LoVo (cell line): ENCODE measurements around the gene BASP1.
"Not testable (repeated sequence)": the region's sequence is repeated elsewhere in the genome, so short reads cannot be mapped to it uniquely, and the experiment has no call there.

ENCODE experiments used
- DNase-seq: peaks from one replicate; pipeline ENCODE4 v3.0.0-alpha.2; 2016; ENCODE audit warnings: low spot score

The BASP1 gene

DNA sequence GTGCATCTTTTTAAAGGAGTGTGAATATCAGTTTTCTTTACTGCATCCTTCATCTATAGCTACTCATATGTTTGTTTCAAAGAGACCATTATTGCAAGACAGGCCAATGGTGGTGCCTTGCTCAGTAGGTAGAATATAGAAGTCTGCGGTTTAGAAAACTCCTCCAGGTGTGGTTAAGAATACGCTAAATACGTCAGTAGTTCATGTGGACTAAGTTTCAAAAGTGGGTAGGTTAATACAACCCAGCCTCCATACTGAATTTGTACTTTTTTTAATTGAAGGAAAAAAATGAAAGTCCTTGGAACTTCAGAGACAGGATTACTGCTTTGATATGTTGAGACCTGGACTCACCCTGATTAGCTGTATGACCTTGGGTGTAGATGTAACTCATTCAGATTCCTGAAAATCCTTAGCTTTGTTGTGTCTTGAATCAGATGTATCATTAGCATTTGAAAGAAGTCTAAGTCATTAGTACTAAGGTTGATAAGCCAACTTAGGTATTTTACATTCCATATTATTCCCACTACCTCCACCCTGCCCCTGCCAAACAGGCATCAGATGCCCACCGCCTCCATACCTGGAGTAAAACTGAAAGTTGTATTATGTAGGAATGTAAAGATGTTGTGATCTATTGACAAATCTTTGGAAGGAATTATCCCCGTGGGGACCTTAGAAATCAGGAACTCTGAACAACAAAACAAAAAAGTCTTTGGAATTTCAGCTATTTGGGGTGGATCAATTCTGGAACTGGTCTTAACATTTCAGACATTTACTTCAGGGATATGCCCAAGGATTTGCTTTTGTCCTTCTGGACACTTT, 6.1 kb downstream of the BASP1 start:
- no peak for DNase-seq

DNA sequence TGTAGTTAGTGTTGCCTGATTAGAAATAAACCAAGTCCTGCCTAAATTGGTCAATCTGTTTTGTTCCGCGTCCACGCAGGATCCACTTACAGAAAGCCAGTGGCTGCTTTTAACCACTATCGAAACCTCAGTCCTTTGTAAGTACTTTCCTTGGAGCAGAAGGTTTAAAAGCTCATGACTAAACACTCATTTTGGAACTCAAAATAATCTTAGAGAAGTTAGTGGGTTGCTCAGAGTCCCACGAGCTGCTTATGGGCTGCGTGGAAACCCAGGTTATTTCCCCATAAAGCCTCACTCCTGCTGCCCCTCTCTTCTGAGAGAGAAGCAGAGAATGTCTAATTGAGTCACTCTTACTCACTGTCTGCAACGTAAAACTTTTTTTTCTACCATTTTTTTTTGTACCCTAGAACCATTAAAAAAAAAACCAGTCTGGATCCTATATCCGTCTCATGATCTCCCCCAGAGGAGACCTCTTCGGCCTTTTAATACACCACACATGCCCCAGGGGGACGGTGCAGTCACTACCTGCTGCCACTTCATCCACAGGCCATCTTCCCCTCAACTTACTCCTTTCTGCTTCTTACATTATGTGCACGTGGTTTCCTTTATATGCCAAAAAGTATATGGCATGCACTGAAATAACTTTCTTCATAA, 7.6 kb downstream of the BASP1 start:
- DNase-seq, result no peak

DNA sequence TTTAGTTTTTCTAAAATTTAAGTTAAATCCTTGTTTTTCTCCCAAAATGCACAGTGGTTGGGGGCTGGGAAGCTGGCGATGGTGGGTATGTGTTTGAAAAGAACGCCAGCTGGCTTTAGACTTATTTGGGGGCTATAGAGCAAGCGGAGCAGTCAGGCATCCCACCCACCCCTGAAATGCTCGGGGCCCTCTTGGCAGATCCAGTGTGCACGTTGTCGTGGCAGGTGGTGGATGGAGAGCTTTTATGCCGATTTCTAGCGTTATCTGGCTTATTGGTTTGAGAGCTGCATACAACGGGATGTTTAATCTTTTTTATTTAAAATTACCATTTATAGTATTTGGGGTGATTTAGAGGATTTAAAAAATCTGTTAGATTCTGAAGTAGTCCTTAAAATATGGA, 8.1 kb downstream of the BASP1 start:
- no peak for DNase-seq

DNA sequence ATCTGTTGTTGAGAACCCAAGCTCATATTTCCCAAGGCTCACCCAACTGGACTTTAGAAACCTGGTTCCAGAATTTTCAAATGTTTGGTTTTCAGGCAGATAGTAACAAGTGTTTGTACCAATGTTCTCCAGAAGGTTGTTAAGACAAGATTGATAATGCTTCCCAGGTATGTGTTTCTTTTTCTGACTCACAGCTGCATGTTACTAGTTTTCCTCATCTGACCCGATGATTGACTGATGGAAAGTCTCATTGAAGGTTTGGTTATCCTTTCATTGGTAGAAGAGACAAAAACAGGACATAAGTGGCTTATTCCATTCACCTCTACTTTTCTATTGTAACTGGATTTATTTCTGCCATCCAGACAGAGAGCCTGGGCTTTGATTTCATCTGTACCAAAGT, 10.4 kb downstream of the BASP1 start:
- no peak for DNase-seq

DNA sequence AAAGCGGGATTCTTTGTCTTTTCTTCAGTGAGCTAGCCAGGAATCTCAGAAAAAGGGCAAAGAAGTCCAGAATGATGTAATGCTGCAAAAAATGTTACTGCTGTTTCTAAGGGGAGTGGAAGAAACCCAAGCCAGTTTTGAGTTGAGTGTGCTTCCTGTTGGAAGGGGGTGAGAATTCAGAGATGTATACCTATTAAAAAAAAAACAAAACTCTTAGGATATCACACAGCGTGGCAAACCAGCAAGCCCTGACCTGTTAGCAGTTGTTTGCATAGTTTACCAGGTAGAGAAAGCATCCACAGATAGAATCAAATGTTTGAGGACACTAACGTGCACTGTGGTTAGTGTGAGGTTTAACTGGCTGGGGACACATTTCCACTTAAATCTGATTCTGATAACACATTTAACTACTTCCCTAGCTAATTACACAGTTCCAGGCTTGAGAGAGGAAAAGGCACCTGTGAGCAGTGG, 11.4 kb downstream of the BASP1 start:
- no peak for DNase-seq

DNA sequence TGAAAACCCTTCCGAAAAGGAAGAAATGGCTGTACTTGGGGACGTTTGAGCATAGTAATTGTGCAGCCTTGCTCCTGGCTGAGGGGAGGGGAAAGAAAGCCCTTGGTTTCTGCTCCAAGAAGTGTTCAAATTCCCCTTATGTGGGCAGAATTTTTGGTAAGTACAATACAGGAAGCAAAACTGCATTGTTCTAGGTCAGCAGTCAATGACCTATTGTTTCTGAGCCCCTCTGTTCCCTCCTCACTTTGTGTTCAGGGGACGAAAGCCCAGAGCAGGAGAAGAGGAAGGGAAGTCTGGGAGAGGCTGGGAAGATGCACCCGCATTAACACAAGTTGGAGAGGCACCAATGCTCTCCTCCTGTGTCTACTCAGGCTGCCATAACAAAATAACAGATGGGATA, 11.9 kb downstream of the BASP1 start:
- no peak for DNase-seq

DNA sequence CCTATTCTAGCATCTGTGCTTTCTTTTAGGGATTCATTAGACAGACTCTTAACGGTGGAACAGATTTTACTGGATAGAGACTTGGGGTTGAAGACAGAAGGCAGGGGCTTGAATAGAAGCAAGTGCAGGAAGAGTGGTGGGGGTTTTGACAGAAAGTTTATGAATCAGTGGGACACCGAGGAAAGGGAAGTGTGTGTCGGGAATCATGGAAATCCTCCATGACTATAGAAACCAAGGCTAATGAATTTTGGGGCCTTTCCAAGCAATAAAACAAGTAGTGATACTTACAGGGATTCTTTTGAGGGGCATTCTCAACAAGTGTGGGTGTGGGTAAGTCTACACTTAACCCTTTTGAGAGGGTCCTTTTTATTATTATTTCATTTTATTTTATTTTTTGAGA, 12.8 kb downstream of the BASP1 start:
- DNase-seq, result no peak

DNA sequence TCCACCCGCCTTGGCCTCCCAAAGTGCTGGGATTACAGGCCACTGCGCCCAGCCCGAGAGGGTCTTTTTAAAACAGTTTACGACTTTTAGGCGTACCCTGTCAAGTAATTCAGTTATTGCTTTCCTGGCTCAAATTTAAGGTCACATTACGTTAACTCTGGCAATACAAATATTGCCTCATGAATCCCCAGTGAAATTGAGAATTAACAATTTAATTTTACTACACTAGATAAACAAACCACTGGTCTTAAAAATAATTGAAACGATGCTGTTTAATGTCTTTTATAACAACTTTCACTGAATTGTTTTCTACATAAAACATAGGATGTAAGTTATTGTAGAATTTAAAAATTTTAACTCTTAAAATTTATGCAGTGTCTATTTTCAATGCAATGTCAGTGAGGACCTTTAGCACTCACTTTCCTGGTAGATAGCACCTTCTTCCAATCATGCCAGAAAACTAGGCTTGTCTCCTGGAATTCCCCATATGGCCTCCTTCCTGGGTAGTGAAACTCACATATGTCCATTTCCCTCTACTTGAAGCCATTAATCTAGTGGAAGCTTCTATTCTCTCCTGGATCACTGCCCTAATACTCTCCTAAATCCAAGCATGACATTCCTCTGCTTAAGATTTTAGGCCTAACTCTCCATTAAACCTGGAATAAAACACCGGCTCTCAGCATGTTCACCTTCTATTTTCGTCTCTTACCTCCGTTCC, 13.5 kb downstream of the BASP1 start:
- DNase-seq, result no peak

DNA sequence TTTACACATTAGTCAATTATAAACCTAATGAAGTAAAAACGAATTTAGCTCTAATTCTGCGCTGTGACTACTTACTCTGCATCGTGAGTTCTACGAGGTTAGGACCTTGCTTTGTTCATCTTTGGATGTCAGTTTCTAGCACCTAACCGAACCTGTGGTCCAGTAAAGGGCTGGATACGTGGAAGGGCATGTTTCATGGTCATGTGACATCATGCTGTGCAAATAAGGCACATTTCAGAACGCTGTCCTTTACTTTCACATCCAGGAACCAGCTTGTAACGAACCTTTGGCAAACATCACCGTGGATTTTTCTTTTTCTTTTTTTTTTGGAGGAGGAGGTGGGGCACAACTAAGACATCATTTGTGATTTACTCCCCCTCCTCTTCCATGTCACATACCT, 15.0 kb downstream of the BASP1 start:
- no peak for DNase-seq

DNA sequence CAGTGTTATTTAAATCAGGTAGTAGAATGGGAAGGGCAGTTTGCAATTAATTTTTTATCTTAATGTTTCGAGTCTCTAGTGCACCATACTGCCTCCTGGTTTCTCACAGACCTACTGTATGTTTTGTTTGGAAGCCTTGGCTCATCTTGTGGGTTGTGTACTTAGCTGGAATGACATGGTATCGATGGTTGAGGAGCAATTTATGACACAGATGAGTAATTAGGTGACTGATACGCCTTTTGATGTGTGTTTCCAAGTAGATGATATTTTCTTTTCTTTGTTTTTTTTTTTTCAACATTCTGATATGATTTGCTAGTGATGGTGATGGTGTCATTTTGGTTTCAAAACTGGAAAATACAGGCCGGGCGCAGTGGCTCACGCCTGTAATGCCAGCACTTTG, 16.1 kb downstream of the BASP1 start:
- DNase-seq, result no peak

DNA sequence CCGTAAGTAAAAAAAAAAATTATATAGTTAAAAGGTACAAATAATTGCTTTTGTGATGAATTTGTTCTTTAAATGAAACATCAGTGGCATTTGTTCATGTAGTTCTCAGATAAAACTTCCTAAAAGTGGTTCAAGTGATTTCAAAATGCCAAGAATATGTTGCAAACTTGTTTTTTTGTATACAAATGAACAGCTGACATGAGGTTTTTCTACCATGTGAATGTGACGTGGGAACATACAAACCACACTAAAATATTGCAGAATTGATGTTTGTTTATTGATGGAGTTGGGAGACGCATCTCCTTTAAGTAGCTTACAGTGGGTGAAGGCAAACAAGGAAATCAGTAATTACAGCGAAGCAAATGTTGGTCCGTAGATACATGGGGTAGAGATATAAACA, 16.9 kb downstream of the BASP1 start:
- no peak for DNase-seq

DNA sequence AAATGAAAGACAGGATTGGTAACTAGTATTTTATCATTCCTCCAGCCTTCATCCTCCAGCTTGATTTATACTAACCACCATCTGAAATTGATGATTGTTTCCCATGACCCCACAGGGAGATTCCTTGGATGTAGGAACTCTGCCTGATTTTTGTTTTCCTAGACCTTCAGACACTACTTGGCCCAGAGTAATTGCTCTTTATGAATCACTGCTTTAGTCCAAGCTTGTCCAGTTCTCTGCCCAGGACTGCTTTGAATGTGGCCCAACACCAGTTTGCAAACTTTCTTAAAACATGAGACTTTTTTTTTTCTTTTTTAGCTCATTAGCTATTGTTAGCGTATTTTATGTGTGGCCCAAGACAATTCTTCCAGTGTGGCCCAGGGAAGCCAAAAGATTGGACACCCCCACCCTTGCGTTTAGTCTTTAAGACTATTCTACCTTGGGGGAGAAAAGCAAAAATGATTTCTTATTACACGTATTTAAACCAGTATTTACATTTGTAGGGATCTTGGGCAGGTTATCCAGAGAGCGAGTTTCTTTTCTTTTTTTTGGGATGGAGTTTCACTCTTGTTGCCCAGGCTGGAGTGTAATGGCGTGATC, 18.4 kb downstream of the BASP1 start:
- DNase-seq, result no peak

DNA sequence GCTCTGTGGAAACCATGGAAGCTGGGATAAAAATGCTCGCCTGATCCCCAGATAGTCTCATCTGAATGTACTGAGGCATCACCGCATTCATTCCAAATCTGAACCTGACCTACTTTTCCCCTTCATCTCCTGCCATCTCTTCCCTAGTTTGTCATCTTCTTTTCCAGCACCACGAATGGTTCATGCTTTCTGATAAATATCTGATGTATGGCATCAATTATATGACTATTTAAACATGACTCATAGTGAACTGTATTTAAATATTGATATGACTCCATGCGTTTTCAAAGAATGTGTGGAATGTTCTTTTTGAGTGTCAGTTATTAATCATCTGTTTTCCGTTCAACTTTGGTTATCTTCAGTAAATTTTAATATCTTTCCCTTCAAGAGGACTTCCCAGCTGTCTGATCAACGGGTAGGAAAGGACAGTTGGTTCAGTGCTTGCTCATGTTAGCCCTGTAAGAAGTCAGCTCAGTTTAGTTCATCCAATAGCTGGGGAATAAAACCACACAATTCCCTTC, 21.1 kb downstream of the BASP1 start:
- DNase-seq, result no peak

DNA sequence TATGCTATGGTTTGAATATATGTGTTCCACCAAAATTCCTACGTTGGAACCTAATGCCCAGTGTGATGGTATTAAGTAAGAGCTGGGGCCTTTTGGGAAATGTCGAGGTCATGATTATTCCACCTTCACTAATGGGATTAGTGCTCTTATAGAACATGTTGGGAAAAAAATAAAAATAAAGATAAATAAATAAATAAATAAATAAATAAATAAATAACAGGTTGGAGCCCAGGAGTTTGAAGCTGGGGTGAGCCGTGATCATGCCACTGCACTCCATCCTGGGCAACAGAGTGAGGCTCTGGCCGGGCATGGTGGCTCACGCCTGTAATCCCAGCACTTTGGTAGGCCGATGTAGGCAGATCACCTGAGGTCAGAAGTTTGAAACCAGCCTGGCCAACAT, 22.5 kb downstream of the BASP1 start:
- no peak for DNase-seq

DNA sequence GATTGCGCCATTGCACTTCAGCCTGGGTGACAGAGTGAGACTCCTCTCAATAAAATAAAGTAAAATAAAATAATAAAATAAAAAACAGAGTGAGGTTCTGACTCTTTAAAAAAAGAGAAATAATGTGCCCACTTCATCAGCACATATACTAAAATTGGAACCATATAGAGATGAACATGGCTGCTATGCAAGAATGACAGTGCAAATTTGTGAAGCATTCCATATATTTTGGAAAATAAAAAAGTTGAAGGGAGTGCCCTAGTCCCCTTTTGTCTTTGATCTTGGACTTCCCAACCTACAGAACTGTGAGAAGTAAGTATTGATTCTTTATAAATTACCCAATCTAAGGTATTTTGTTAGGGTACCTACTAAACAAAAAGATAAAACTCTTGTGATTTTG, 23.1 kb downstream of the BASP1 start:
- no peak for DNase-seq

DNA sequence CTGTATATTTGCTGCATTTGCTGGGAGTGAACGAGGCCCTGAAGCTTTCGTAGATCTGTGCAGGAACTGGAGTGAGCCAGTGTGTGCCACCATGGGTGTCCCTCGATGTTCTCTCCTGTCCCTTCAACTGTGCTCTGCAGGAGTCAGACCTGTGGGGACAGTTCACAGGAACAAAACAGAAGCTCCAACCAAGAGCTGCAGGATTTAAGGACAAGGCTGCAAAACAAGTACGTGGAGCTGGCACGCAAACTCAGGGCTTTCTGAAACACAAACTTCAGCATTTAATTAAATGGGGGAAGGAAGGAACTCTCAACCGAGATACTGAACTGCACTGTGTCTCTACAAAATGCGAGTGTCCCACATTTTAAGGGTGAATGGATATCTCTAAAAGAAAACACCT, 24.2 kb downstream of the BASP1 start:
- DNase-seq, result no peak

DNA sequence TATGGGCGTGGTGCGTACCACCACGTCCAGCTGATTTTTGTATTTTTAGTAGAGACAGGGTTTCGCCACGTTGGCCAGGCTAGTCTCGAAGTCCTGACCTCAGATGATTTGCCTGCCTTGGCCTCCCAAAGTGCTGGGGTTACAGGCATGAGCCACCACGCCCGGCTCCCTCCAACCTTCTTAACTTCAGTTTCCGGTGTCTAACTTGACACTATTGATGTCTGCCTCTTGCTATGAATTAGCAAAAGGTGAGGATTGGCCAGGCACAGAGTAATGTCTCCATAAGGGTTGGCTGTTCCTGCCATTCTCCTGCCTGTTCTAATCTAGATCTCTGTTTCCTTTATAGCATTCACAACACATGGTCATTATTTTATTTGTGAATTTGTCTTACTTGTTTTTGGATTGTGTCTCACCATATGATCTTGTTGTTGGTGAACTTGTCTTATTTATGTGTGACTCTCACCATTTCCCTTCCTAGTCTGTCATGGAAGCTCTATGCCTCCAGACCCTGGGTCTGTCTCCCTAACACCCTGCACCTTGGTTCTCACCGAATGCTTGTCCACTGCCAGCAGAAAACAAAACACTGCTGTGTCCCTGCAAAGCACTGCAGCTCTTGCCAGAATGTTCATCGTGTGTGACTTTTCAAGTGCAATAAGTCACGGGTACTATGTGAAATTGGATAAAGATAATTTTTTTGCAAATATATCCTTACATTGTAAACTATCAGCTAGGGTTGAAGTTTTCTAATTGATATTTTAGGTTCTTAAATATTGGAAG, 26.0 kb downstream of the BASP1 start:
- no peak for DNase-seq

DNA sequence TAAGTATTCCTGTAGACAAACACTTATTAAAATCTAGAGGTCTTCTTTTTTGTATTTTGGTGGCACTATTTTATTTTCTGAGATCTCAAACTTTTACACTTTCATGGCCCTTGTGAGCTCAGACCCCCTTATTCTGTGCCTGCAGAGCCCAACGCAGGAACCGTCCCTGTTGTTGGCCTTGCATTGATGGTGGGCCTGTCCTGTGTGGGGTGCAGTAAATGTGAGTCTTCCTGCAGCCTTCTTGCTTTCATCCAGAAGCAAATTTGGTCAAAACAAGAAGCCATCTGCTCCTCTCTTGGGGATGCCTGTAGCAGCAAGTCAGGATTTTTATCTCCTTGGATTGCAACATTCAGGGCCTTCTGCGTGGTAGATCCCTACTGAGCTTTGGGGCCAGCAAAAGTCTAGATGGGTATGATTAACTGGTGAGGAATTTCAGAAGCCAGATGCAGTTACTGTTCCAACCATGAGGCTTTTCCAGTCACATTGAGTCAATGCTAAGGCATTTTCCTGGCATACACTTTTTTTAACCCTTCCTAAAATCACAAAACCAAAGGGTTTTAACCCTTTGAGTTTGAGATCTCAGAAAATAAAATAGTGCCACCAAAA, 31.7 kb downstream of the BASP1 start:
- DNase-seq, result peak; percentile 38

DNA sequence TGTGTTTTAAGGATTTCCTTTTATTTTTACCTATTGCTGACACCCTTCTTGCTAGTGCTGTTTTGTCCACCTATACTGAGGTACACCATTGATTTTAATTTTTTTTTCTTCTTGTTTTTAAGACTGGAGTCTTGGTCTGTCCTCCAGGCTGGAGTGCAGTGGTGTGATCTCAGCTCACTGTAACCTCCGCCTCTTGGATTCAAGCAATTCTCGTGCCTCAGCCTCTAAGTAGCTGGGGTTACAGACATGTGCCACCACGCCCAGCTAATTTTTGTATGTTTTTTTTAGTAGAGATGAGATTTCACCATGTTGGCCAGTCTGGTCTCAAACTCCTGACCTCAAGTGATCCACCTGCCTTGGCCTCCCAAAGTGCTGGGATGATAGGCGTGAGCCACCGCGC, 32.4 kb downstream of the BASP1 start:
- DNase-seq, result not testable (repeated sequence)

DNA sequence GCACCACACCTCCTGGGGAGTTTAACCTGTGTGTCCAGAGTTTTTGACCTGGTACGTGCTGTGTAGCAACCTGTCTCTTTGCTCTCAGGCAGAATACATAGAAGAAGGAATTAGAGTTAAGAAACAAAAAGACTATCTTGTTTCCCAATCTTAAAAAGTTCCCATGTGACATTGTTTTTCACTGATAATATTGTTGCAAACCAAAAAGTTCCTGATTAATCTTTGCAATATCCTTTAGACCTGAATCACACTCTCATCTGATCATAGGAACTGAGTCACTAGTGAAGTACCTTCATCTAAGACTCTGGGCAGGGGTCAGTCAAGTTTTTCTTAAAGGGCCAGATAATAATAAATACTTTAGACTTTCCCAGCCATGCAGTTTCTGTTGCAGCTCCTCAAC, 35.1 kb downstream of the BASP1 start:
- DNase-seq, result no peak

DNA sequence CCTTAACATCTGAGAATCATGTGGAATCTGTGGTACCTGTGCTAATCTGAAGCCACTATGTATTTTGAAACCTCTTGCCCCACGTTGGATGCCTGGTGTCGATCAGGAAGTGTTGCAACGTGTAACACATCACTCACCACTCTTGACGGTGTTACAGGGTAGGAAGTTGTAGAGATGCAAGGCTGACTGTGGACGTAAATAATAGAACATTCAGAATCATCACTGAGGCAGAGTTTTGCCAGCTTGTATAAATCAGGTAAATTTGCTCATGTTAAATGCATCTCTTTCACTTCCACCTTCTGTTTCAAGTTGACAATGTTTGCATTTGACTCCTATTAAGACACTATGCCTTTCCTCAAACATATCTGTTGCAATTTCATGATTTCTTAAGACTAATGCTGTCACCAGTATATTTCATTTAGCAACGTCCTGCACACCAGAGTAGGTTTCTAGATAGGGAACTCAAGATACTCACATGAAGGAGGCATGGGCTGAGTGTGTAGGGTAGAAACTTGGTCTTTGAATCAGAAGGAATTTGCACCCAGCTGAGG, 38.1 kb downstream of the BASP1 start:
- no peak for DNase-seq
